GM21423 (cell line): ENCODE measurements around the gene SZT2.
"Not testable (repeated sequence)": the region's sequence is repeated elsewhere in the genome, so short reads cannot be mapped to it uniquely, and the experiment has no call there.

ENCODE experiments used
- ATAC-seq: cut with Tn5 transposase; IDR thresholded peaks from one replicate; pipeline ENCODE4 v1.9.1; 2021; ENCODE audit warnings: mild to moderate bottlenecking, moderate library complexity; ENCODE audit not compliant: unreplicated experiment

SZT2 gene

GRCh38 chr1:43360616-43361015, 29.1 kb upstream of the SZT2 start:
- no peak for ATAC-seq

- ATAC-seq = no peak
Measured at GRCh38 chr1:43363283-43363934, 26.3 kb upstream of the SZT2 start.

- ATAC-seq = no peak
Measured at GRCh38 chr1:43363935-43364525, 25.7 kb upstream of the SZT2 start.

GRCh38 chr1:43365678-43366077, 24.0 kb upstream of the SZT2 start:
- no peak for ATAC-seq

- no peak for ATAC-seq
Measured at GRCh38 chr1:43366179-43366578, 23.5 kb upstream of the SZT2 start.

- no peak for ATAC-seq
Measured at GRCh38 chr1:43366601-43367025, 23.1 kb upstream of the SZT2 start.

GRCh38 chr1:43367026-43367903, 22.4 kb upstream of the SZT2 start:
- ATAC-seq = no peak

- peak; percentile 76 for ATAC-seq
Measured at GRCh38 chr1:43367904-43368645, 21.6 kb upstream of the SZT2 start, which contains the start of gene ELOVL1. Gene ELOVL1 (minus strand): TSS chr1:43368011. CDS start chr1:43365609, 2,402 bp downstream.

- ATAC-seq = no peak
Measured at GRCh38 chr1:43368646-43369020, 21.1 kb upstream of the SZT2 start.

GRCh38 chr1:43369779-43370178, 19.9 kb upstream of the SZT2 start:
- not testable (repeated sequence) for ATAC-seq

GRCh38 chr1:43370564-43370963, 19.1 kb upstream of the SZT2 start:
- ATAC-seq = no peak

- no peak for ATAC-seq
Measured at GRCh38 chr1:43372172-43372571, 17.5 kb upstream of the SZT2 start.

GRCh38 chr1:43373066-43373940, 16.4 kb upstream of the SZT2 start:
- no peak for ATAC-seq

- no peak for ATAC-seq
Measured at GRCh38 chr1:43376723-43377235, 12.9 kb upstream of the SZT2 start.

- no peak for ATAC-seq
Measured at GRCh38 chr1:43377831-43378230, 11.9 kb upstream of the SZT2 start.

GRCh38 chr1:43379476-43379875, 10.2 kb upstream of the SZT2 start:
- ATAC-seq = no peak

- no peak for ATAC-seq
Measured at GRCh38 chr1:43381612-43382011, 8.1 kb upstream of the SZT2 start.

- ATAC-seq = no peak
Measured at GRCh38 chr1:43382027-43382779, 7.5 kb upstream of the SZT2 start.

- no peak for ATAC-seq
Measured at GRCh38 chr1:43383449-43383848, 6.2 kb upstream of the SZT2 start.
